ENCODE data around the gene MEP1A. TPM values are rescaled to one million over a fixed set of nuclear protein-coding genes. Genes with fewer than 3 reads are reported as not detected.
"Not testable (repeated sequence)": the region's sequence is repeated elsewhere in the genome, so short reads cannot be mapped to it uniquely, and the experiment has no call there.

The MEP1A gene, protein sequence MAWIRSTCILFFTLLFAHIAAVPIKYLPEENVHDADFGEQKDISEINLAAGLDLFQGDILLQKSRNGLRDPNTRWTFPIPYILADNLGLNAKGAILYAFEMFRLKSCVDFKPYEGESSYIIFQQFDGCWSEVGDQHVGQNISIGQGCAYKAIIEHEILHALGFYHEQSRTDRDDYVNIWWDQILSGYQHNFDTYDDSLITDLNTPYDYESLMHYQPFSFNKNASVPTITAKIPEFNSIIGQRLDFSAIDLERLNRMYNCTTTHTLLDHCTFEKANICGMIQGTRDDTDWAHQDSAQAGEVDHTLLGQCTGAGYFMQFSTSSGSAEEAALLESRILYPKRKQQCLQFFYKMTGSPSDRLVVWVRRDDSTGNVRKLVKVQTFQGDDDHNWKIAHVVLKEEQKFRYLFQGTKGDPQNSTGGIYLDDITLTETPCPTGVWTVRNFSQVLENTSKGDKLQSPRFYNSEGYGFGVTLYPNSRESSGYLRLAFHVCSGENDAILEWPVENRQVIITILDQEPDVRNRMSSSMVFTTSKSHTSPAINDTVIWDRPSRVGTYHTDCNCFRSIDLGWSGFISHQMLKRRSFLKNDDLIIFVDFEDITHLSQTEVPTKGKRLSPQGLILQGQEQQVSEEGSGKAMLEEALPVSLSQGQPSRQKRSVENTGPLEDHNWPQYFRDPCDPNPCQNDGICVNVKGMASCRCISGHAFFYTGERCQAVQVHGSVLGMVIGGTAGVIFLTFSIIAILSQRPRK
- total RNA-seq: under 1 TPM in 1 of 4 donors, not detected in 3; 0.09 TPM

DNA sequence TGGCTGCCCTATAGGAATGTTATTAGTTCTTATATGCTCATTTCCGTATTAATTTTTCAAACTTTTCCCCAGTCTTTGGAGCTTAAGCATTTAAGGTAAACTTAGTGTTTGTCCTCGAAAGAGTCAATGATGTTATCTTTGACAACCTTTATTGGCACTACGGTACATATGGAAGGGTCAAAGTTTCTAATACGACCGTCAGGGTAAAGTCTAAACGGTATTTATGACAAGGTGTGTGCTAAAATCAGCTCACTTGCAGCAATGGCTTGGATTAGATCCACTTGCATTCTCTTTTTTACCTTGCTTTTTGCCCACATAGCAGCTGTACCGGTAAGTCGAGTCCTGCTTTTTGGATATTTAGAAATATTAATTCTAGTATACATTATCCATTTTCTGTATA is at the start of gene MEP1A:
Gene MEP1A, plus strand, starts transcription at position 252 of the 400 bp plus-strand sequence. Its CDS starts 10 bp downstream, at position 262.
- Histone ChIP-seq H3K4me1 (no peaks in the 10 kb centered on the region), H3K27ac (no peak within 1 kb of the TSS), H3K4me3 (no peak within 1 kb of the TSS), H3K9me3 (no peaks in the 10 kb centered on the region), H3K36me3 (no peaks in the 10 kb centered on the region), H3K27me3 (no peaks in the 10 kb centered on the region)
- TF ChIP-seq, protein P1, sequence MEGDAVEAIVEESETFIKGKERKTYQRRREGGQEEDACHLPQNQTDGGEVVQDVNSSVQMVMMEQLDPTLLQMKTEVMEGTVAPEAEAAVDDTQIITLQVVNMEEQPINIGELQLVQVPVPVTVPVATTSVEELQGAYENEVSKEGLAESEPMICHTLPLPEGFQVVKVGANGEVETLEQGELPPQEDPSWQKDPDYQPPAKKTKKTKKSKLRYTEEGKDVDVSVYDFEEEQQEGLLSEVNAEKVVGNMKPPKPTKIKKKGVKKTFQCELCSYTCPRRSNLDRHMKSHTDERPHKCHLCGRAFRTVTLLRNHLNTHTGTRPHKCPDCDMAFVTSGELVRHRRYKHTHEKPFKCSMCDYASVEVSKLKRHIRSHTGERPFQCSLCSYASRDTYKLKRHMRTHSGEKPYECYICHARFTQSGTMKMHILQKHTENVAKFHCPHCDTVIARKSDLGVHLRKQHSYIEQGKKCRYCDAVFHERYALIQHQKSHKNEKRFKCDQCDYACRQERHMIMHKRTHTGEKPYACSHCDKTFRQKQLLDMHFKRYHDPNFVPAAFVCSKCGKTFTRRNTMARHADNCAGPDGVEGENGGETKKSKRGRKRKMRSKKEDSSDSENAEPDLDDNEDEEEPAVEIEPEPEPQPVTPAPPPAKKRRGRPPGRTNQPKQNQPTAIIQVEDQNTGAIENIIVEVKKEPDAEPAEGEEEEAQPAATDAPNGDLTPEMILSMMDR (IDR thresholded peaks at IDR 0.05): no peak
- TF ChIP-seq POLR2A (IDR thresholded peaks at IDR 0.05): no peak
- DNase-seq: no peak
- WGBS, 2 donors: 77 to 78% methylated on average over 8 of the region's 8 CpGs
- intact Hi-C loops (cut with DNase I): no loop called here

DNA sequence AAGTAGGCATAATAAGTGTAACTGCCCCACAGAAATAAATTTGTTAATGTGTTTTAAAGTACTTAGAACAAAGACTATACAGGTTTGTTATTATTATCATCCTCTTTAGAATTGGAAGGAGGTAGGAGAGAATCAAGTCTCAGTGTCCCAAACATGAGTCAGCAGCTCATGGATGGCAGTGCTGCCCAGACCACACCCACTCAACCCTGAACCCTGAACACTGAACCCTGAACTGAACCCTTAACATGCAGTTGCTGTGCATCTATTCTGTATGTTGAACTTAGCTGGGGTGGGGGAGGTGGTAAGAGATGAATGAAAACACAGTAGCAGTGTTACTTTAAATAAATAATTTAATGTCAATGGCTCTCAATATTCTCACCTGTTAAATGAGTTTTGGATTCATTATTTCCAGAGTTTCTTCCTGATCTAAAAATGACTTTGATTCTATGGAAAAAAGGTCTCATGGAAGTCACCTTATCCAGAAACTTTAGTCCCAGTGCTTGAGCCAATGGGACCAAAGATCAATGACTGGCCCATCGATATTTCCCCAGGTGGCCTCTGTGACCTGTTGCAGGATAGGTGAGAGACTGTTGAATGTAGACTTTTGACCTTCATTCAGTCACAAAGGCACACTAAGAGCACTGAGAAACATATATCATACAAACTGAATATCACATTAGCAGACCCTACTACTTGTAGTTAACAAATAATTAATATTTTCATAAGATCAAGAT is 49.6 kb upstream of the MEP1A start:
- intact Hi-C loops (cut with DNase I): no loop called here
- Histone ChIP-seq H3K36me3 (no peaks in the 10 kb centered on the region), H3K27ac (no peak overlapping the region), H3K9me3 (no peaks in the 10 kb centered on the region), H3K27me3 (peaks cover 0 to 10% (median 0%) of the 10 kb centered on the region in 4 donors), H3K4me1 (no peaks in the 10 kb centered on the region), H3K4me3 (no peak overlapping the region)
- TF ChIP-seq, protein P1 (IDR thresholded peaks at IDR 0.05): no peak
- no peak for TF ChIP-seq POLR2A (IDR thresholded peaks at IDR 0.05)
- WGBS, 2 donors: 73 to 80% methylated on average over 1 of the region's 1 CpG
- DNase-seq: no peak

DNA sequence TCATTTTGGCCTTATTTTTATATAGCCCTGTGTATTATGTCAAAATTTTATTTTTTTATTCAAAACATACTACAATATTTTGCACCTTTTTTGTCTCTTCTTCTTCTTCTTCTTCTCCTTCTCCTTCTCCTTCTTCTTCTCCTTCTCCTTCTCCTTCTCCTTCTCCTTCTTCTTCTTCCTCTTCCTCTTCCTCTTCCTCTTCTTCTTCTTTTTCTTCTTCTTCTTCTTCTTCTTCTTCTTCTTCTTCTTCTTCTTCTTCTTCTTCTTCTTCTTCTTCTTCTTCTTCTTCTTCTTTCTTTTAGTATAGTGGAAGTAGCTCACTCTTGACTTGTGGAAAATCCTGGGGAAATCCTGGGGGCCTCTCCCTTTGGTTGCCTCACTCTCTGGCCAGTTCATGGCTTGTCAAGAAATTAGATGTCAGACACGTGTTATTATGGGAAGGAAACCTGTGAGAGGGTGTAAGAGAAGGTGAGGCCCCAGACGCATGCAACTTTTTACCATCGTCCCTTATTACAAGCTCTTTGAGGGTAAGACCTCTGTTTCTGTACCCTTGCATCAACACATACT is 48.9 kb upstream of the MEP1A start:
- intact Hi-C loops (cut with DNase I); H3K4me3 ChIP-seq; H3K9me3 ChIP-seq; H3K36me3 ChIP-seq; H3K27me3 ChIP-seq; H3K4me1 ChIP-seq; H3K27ac ChIP-seq; DNase-seq: not testable (repeated sequence)
- 74 to 85% methylated on average over 3 of the region's 3 CpGs for WGBS, 2 donors

DNA sequence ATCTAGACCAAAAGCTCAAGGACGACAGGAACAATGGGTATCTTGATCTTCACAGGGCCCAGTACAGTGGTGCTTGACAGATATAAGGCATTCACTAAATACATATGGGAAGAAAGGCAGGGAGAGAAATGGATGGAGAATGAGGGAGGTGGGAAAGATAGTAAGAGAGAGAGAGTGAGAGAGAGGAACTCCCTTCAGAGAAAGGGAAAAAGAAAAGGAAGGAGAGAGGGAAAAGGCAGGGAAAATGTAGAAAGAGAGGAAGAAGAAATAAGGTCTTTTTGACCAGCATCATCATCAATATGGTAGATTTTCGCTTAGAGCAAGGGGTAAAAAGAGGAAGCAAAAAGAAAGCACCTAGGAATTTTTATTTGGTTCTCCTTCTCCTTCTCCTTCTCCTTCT is 47.2 kb upstream of the MEP1A start:
- WGBS, 2 donors: 56 to 67% methylated on average over 2 of the region's 2 CpGs
- no peak for DNase-seq
- TF ChIP-seq, protein P1 (IDR thresholded peaks at IDR 0.05): no peak
- no peak for TF ChIP-seq POLR2A (IDR thresholded peaks at IDR 0.05)
- intact Hi-C loops (cut with DNase I): no loop called here
- Histone ChIP-seq H3K27ac (no peak overlapping the region), H3K36me3 (no peaks in the 10 kb centered on the region), H3K4me1 (no peaks in the 10 kb centered on the region), H3K4me3 (no peak overlapping the region), H3K9me3 (no peaks in the 10 kb centered on the region), H3K27me3 (no peaks in the 10 kb centered on the region)

DNA sequence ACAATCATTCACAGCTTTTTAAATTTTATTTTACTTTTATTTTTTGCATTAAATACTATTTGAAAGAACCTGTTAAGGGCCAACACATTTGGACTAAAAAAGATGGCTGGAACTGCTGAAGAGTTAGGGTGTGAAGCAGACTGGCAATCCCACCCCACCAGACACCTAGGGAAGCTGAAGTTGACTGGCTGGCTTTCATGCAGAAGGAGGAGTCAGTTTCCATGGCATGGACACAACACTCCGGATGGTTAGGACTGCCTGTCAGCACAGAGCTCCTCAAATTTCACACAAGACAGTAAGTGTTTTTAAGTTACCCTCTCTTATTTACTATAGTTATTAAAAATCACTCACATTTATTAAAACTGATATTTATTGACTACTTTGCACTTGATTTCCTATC is 46.5 kb upstream of the MEP1A start, which contains the start of gene ANKRD66:
Gene ANKRD66, plus strand, starts transcription at position 238 of the 400 bp plus-strand sequence. CDS start 5,016 bp downstream, outside the sequence.
- WGBS, 2 donors: 37 to 54% methylated on average over 1 of the region's 1 CpG
- Histone ChIP-seq H3K4me1 (no peaks in the 10 kb centered on the region), H3K27me3 (no peaks in the 10 kb centered on the region), H3K36me3 (no peaks in the 10 kb centered on the region), H3K4me3 (no peak within 1 kb of the TSS), H3K27ac (no peak within 1 kb of the TSS), H3K9me3 (no peaks in the 10 kb centered on the region)
- TF ChIP-seq, protein P1 (IDR thresholded peaks at IDR 0.05): no peak
- no peak for TF ChIP-seq POLR2A (IDR thresholded peaks at IDR 0.05)
- no peak for DNase-seq
- intact Hi-C loops (cut with DNase I): no loop called here

All from esophagus squamous epithelium (tissue), 5 donors.